OCI-LY7 (cell line): ENCODE measurements around the gene HPSE2.

ENCODE experiments used
- EZH2phosphoT487 ChIP-seq: fragments of 200-600 bp; sonication (generic); IDR thresholded peaks from 2 replicates; pipeline ENCODE4 v1.6.1; 2018; ENCODE audit warnings: low read depth, borderline replicate concordance, mild to moderate bottlenecking, mixed run types, antibody characterized with exemption, low read length, moderate library complexity, mixed read lengths
- TF ChIP-seq, protein P1 (sequence below): fragments of 200-600 bp; sonication (generic); conservative IDR thresholded peaks from 2 replicates; pipeline ENCODE4 v1.5.1; 2014; ENCODE audit warnings: mild to moderate bottlenecking, antibody characterized with exemption, low read length, moderate library complexity, mixed read lengths

DNA sequence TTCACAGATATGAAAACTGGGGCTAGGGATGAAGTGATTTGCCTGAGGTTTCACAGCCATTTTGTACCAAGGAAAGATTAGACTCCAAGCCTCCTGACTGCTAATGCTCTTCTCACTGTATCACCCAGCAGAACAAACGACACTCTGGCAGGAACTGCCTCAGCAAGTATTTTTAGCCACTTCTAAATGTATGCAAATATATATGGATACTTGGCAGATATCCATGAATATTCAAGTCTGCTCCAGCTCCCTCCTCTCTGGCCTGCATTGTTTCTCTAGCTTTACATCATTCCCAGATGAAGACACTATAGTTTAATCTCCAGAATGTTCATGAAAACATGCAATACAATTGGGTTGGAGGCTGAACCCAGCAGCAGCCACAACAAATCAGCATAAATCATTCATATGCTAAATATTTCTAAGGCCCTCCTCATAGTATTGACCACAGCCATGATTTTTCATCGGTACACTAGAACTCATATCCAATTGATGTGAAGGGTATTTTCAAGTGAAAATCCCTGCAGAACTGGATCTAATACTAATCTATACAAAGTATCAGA is 65.5 kb downstream of the HPSE2 start:
- TF ChIP-seq, protein P1, sequence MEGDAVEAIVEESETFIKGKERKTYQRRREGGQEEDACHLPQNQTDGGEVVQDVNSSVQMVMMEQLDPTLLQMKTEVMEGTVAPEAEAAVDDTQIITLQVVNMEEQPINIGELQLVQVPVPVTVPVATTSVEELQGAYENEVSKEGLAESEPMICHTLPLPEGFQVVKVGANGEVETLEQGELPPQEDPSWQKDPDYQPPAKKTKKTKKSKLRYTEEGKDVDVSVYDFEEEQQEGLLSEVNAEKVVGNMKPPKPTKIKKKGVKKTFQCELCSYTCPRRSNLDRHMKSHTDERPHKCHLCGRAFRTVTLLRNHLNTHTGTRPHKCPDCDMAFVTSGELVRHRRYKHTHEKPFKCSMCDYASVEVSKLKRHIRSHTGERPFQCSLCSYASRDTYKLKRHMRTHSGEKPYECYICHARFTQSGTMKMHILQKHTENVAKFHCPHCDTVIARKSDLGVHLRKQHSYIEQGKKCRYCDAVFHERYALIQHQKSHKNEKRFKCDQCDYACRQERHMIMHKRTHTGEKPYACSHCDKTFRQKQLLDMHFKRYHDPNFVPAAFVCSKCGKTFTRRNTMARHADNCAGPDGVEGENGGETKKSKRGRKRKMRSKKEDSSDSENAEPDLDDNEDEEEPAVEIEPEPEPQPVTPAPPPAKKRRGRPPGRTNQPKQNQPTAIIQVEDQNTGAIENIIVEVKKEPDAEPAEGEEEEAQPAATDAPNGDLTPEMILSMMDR, result no peak
- no peak for TF ChIP-seq EZH2phosphoT487
